Activated CD4-positive, alpha-beta T cell treated with anti-CD3 and anti-CD28 coated beads for 24 hours (primary cell): ENCODE results near the gene PPP1R9B.

Experiments
- DNase-seq, 2 donors: peaks; one replicate each; pipeline ENCODE4 v3.0.0-alpha.2; 2020; ENCODE audit warnings: low read depth in 2 of 2

PPP1R9B gene

GRCh38 chr17:50141026-50141744 is 9.3 kb downstream of the PPP1R9B start:
- DNase-seq = no peak

- DNase-seq = peak; percentile 74 to 78
These were observed 10.3 kb downstream of the PPP1R9B start for GRCh38 chr17:50139950-50140885.

- DNase-seq = no peak
These were observed 11.2 kb downstream of the PPP1R9B start for GRCh38 chr17:50139185-50139783.

- no peak for DNase-seq
These were observed 13.4 kb downstream of the PPP1R9B start for GRCh38 chr17:50137042-50137441.

GRCh38 chr17:50136096-50136687 is 14.3 kb downstream of the PPP1R9B start:
- DNase-seq = no peak

- no peak for DNase-seq
These were observed 15.0 kb downstream of the PPP1R9B start for GRCh38 chr17:50135316-50136095.

- no peak for DNase-seq
These were observed 16.0 kb downstream of the PPP1R9B start for GRCh38 chr17:50134206-50135110.

- no peak for DNase-seq
These were observed 16.7 kb downstream of the PPP1R9B start for GRCh38 chr17:50133769-50134099.

GRCh38 chr17:50133028-50133768 is 17.3 kb downstream of the PPP1R9B start:
- no peak for DNase-seq

GRCh38 chr17:50132104-50132794 is 18.2 kb downstream of the PPP1R9B start:
- DNase-seq = no peak

- no peak for DNase-seq
These were observed 19.7 kb downstream of the PPP1R9B start for GRCh38 chr17:50130559-50131305.

- DNase-seq = no peak
These were observed 20.5 kb downstream of the PPP1R9B start, which contains the start of gene SAMD14 for GRCh38 chr17:50129728-50130558. TSS of gene SAMD14 (minus strand) at chr17:50130160. CDS start at chr17:50124959, 5,201 bp downstream.

GRCh38 chr17:50129353-50129727 is 21.1 kb downstream of the PPP1R9B start:
- DNase-seq = no peak

GRCh38 chr17:50128441-50129352 is 21.8 kb downstream of the PPP1R9B start:
- no peak for DNase-seq

GRCh38 chr17:50127697-50128361 is 22.6 kb downstream of the PPP1R9B start:
- DNase-seq = no peak
